Ascending aorta (tissue), 2 donors: ENCODE data around the gene RWDD1. TPM values are rescaled to one million over a fixed set of nuclear protein-coding genes. Genes with fewer than 3 reads are reported as not detected.

Experiments
- DNase-seq, 2 donors: peaks; one replicate each; pipeline ENCODE4 v3.0.0-alpha.2; 2019; ENCODE audit warnings: low spot score in 2 of 2
- H3K27ac ChIP-seq, 2 donors: fragments of 200-600 bp; sonication (generic); one replicate each; pipeline ENCODE4 v1.5.1; 2016 to 2017; ENCODE audit warnings: mild to moderate bottlenecking in 1 of 2
- H3K27me3 ChIP-seq: fragments of 200-600 bp; sonication (generic); one replicate; pipeline ENCODE4 v1.5.1; 2017
- H3K36me3 ChIP-seq, 2 donors: fragments of 200-600 bp; sonication (generic); one replicate each; pipeline ENCODE4 v1.5.1; 2016
- H3K4me1 ChIP-seq, 2 donors: fragments of 200-600 bp; sonication (generic); one replicate each; pipeline ENCODE4 v1.5.1; 2016 to 2017; ENCODE audit warnings: mild to moderate bottlenecking in 1 of 2
- H3K4me3 ChIP-seq, 2 donors: fragments of 200-600 bp; sonication (generic); one replicate each; pipeline ENCODE4 v1.5.1; 2016 to 2017; ENCODE audit warnings: mild to moderate bottlenecking in 1 of 2
- H3K9me3 ChIP-seq, 2 donors: fragments of 200-600 bp; sonication (generic); one replicate each; pipeline ENCODE4 v1.5.1; 2016
- CTCF ChIP-seq, 3 experiments: fragments of 200-600 bp in 2 of 3; fragments of 450-650 bp in 1 of 3; sonication (generic) in 2 of 3; IDR thresholded peaks; one replicate each; pipeline ENCODE4 v1.5.1; 2016 to 2019; ENCODE audit warnings: antibody characterized with exemption in 3 of 3, mild to moderate bottlenecking in 1 of 3, moderate library complexity in 1 of 3
- intact Hi-C: fragments of 100-400 bp; cut with DNase I; formaldehyde crosslinking; loops from one replicate; pipeline ENCODE4 v1.15.1; 2023
- total RNA-seq: library from RNA; depleted of rRNA; stranded (reverse); fragments of >200 nt; gene quantifications from one replicate; pipeline ENCODE4 v1.1.0, GENCODE V29; 2016

Gene RWDD1
- total RNA-seq, 1 donor from 2014 or later: 11.0 TPM

- no peak within 1 kb of the TSS for H3K27ac ChIP-seq
- intact Hi-C loops: no loop called here
- TF ChIP-seq CTCF (IDR thresholded peaks at IDR 0.05): no peak
- H3K9me3 ChIP-seq: no peaks in the 10 kb centered on the region
- no peak for DNase-seq
- H3K27me3 ChIP-seq: no peaks in the 10 kb centered on the region
- H3K36me3 ChIP-seq: no peaks in the 10 kb centered on the region
- H3K4me1 ChIP-seq: no peaks in the 10 kb centered on the region
- H3K4me3 ChIP-seq: no peak within 1 kb of the TSS
Measured at GRCh38 chr6:116553451-116553850, 17.9 kb upstream of the RWDD1 start, which contains the start of gene CALHM4. CALHM4 (plus strand) TSS chr6:116553751; CDS start chr6:116553794, 43 bp downstream.

- DNase-seq: no peak
- Histone ChIP-seq H3K27ac (no peak overlapping the region), H3K9me3 (no peaks in the 10 kb centered on the region), H3K4me1 (no peaks in the 10 kb centered on the region), H3K36me3 (no peaks in the 10 kb centered on the region), H3K4me3 (no peak overlapping the region), H3K27me3 (no peaks in the 10 kb centered on the region)
- no peak for TF ChIP-seq CTCF (IDR thresholded peaks at IDR 0.05)
- intact Hi-C loops: no loop called here
Measured at GRCh38 chr6:116556065-116556464, 15.2 kb upstream of the RWDD1 start.

- no peaks in the 10 kb centered on the region for H3K36me3 ChIP-seq
- no peak overlapping the region for H3K27ac ChIP-seq
- H3K4me1 ChIP-seq: no peaks in the 10 kb centered on the region
- intact Hi-C loops: no loop called here
- DNase-seq: no peak
- no peaks in the 10 kb centered on the region for H3K9me3 ChIP-seq
- H3K27me3 ChIP-seq: no peaks in the 10 kb centered on the region
- no peak overlapping the region for H3K4me3 ChIP-seq
- TF ChIP-seq CTCF (IDR thresholded peaks at IDR 0.05): no peak
Measured at GRCh38 chr6:116556814-116557415, 14.4 kb upstream of the RWDD1 start.

- no peaks in the 10 kb centered on the region for H3K27me3 ChIP-seq
- intact Hi-C loops: no loop called here
- no peaks in the 10 kb centered on the region for H3K4me1 ChIP-seq
- no peak overlapping the region for H3K27ac ChIP-seq
- no peaks in the 10 kb centered on the region for H3K36me3 ChIP-seq
- no peak for TF ChIP-seq CTCF (IDR thresholded peaks at IDR 0.05)
- H3K4me3 ChIP-seq: no peak overlapping the region
- no peaks in the 10 kb centered on the region for H3K9me3 ChIP-seq
- no peak for DNase-seq
Measured at GRCh38 chr6:116557893-116558292, 13.4 kb upstream of the RWDD1 start.

GRCh38 chr6:116560130-116560529, 11.2 kb upstream of the RWDD1 start:
- no peak for TF ChIP-seq CTCF (IDR thresholded peaks at IDR 0.05)
- no peaks in the 10 kb centered on the region for H3K27me3 ChIP-seq
- no peak for DNase-seq
- no peaks in the 10 kb centered on the region for H3K36me3 ChIP-seq
- H3K27ac ChIP-seq: no peak overlapping the region
- H3K4me3 ChIP-seq: no peak overlapping the region
- H3K4me1 ChIP-seq: no peaks in the 10 kb centered on the region
- no peaks in the 10 kb centered on the region for H3K9me3 ChIP-seq
- intact Hi-C loops: loop anchor here (5.0 kb wide), 1 partner anchor 343 kb away; no protein-coding TSS in a partner anchor
